Prostate gland (tissue), 2 donors: Measurements from ENCODE around the gene ABCA1. TPM values are rescaled to one million over a fixed set of nuclear protein-coding genes. Genes with fewer than 3 reads are reported as not detected.

Source experiments
- DNase-seq: peaks from one replicate; pipeline ENCODE4 v3.0.0-alpha.2; 2019; ENCODE audit warnings: low spot score
- H3K27ac ChIP-seq, 2 donors: fragments of 200-600 bp; sonication (generic); 2 replicates each; pipeline ENCODE4 v1.5.1; 2017 to 2019
- H3K27me3 ChIP-seq: fragments of 200-600 bp; sonication (generic); replicated peaks from 2 replicates; pipeline ENCODE4 v1.5.1; 2019; ENCODE audit not compliant: insufficient read depth
- H3K36me3 ChIP-seq, 2 donors: fragments of 200-600 bp; sonication (generic); 1 replicate in 1 of 2; 2 replicates in 1 of 2; pipeline versions ENCODE4 v1.5.1 to v1.8.1; 2017 to 2019
- H3K4me1 ChIP-seq: fragments of 200-600 bp; sonication (generic); replicated peaks from 2 replicates; pipeline ENCODE4 v1.5.1; 2019
- H3K4me3 ChIP-seq, 2 donors: fragments of 200-600 bp; sonication (generic); 2 replicates each; pipeline ENCODE4 v1.5.1; 2017 to 2019
- H3K9me3 ChIP-seq: fragments of 200-600 bp; sonication (generic); 2 replicates; pipeline ENCODE4 v1.5.1; 2017
- CTCF ChIP-seq, 4 experiments: fragments of 200-600 bp in 2 of 4; fragments of 450-650 bp in 2 of 4; sonication (generic) in 2 of 4; IDR thresholded peaks; 1 replicate in 3 of 4; 2 replicates in 1 of 4; pipeline ENCODE4 v1.5.1; 2016 to 2019; ENCODE audit warnings: antibody characterized with exemption in 4 of 4, mild to moderate bottlenecking in 2 of 4, moderate library complexity in 2 of 4
- POLR2A ChIP-seq: fragments of 450-650 bp; IDR thresholded peaks from one replicate; pipeline ENCODE4 v1.6.1; 2016; ENCODE audit warnings: antibody characterized with exemption, mild to moderate bottlenecking
- POLR2AphosphoS5 ChIP-seq: sonication (generic); formaldehyde crosslinking; IDR thresholded peaks from one replicate; pipeline ENCODE4 v1.6.1; 2017; ENCODE audit warnings: antibody characterized with exemption
- WGBS: methylation state at CpG from one replicate; pipeline ENCODE4 v1.1.5; 2018; 5-methylcytosine and 5-hydroxymethylcytosine counted together
- intact Hi-C: fragments of 100-400 bp; cut with DNase I; formaldehyde crosslinking; loops from one replicate; pipeline ENCODE4 v1.14.2; 2022
- total RNA-seq, 2 donors: library from RNA; depleted of rRNA; stranded (reverse); fragments of >200 nt; gene quantifications; one replicate each; pipeline ENCODE4 v1.1.0, GENCODE V29; 2016

The ABCA1 gene
- total RNA-seq, 2 donors from 2014 or later = 11.0 to 63.7 TPM

- Histone ChIP-seq H3K27me3 (no peaks in the 10 kb centered on the region), H3K4me1 (peaks cover 3% of the 10 kb centered on the region), H3K9me3 (no peaks in the 10 kb centered on the region), H3K36me3 (no peaks in the 10 kb centered on the region), H3K27ac (peak overlapping the region; percentile 89 to 95), H3K4me3 (peak overlapping the region; percentile 59 to 71)
- 7% methylated on average over 19 of the region's 19 CpGs for WGBS
- intact Hi-C loops = no loop called here
- no peak for DNase-seq
- TF ChIP-seq CTCF (IDR thresholded peaks at IDR 0.05) (no peak), POLR2AphosphoS5 (no peak)
Measured at GRCh38 chr9:104748359-104749031, 179.5 kb downstream of the ABCA1 start.

- H3K9me3 ChIP-seq = no peaks in the 10 kb centered on the region
- intact Hi-C loops = no loop called here
- peak; percentile 35 for TF ChIP-seq POLR2A
- peak; percentile 65 for TF ChIP-seq POLR2AphosphoS5
- TF ChIP-seq CTCF (IDR thresholded peaks at IDR 0.05) = no peak
Measured at GRCh38 chr9:104747565-104748358, 180.2 kb downstream of the ABCA1 start, which contains the start of gene NIPSNAP3A. Gene NIPSNAP3A, plus strand, starts transcription at chr9:104747683. Its CDS starts 110 bp downstream, at chr9:104747793.

GRCh38 chr9:104747245-104747564 is 180.8 kb downstream of the ABCA1 start:
- TF ChIP-seq POLR2AphosphoS5 = no peak
- TF ChIP-seq POLR2A = no peak
- no peak for TF ChIP-seq CTCF (IDR thresholded peaks at IDR 0.05)
- Histone ChIP-seq H3K27ac (peak overlapping the region; percentile 89 to 95), H3K4me1 (peaks cover 3% of the 10 kb centered on the region), H3K4me3 (peak overlapping the region; percentile 59 to 71), H3K36me3 (no peaks in the 10 kb centered on the region), H3K9me3 (no peaks in the 10 kb centered on the region), H3K27me3 (no peaks in the 10 kb centered on the region)
- 0% methylated on average over 9 of the region's 9 CpGs for WGBS
- intact Hi-C loops = no loop called here
- no peak for DNase-seq

More at GRCh38 chr9:104747565-104748358, 180.2 kb downstream of the ABCA1 start, which contains the start of gene NIPSNAP3A:
- peak within 1 kb of the TSS; percentile 89 to 95 for H3K27ac ChIP-seq
- no peaks in the 10 kb centered on the region for H3K27me3 ChIP-seq
- under 1% methylated on average over 51 of the region's 71 CpGs for WGBS
- peak; percentile 76 for DNase-seq
- no peaks in the 10 kb centered on the region for H3K36me3 ChIP-seq
- H3K4me3 ChIP-seq = peak within 1 kb of the TSS; percentile 59 to 71
- H3K4me1 ChIP-seq = peaks cover 3% of the 10 kb centered on the region

- Histone ChIP-seq H3K9me3 (no peaks in the 10 kb centered on the region), H3K27me3 (no peaks in the 10 kb centered on the region), H3K4me3 (peak overlapping the region in 1 of 2 donors; percentile 59), H3K36me3 (no peaks in the 10 kb centered on the region), H3K27ac (peak overlapping the region; percentile 89 to 95), H3K4me1 (peaks cover 3% of the 10 kb centered on the region)
- no peak for DNase-seq
- WGBS = 5% methylated on average over 1 of the region's 1 CpG
- intact Hi-C loops = no loop called here
- no peak for TF ChIP-seq POLR2A
- TF ChIP-seq CTCF (IDR thresholded peaks at IDR 0.05) = no peak
- no peak for TF ChIP-seq POLR2AphosphoS5
Measured at GRCh38 chr9:104746798-104747197, 181.2 kb downstream of the ABCA1 start.
